ENCODE measurements around the gene MYL6. TPM values are rescaled to one million over a fixed set of nuclear protein-coding genes. Genes with fewer than 3 reads are reported as not detected.

MYL6 gene
- total RNA-seq, 4 donors from 2014 or later: 1,103 to 4,858 (median 2,577) TPM

DNA sequence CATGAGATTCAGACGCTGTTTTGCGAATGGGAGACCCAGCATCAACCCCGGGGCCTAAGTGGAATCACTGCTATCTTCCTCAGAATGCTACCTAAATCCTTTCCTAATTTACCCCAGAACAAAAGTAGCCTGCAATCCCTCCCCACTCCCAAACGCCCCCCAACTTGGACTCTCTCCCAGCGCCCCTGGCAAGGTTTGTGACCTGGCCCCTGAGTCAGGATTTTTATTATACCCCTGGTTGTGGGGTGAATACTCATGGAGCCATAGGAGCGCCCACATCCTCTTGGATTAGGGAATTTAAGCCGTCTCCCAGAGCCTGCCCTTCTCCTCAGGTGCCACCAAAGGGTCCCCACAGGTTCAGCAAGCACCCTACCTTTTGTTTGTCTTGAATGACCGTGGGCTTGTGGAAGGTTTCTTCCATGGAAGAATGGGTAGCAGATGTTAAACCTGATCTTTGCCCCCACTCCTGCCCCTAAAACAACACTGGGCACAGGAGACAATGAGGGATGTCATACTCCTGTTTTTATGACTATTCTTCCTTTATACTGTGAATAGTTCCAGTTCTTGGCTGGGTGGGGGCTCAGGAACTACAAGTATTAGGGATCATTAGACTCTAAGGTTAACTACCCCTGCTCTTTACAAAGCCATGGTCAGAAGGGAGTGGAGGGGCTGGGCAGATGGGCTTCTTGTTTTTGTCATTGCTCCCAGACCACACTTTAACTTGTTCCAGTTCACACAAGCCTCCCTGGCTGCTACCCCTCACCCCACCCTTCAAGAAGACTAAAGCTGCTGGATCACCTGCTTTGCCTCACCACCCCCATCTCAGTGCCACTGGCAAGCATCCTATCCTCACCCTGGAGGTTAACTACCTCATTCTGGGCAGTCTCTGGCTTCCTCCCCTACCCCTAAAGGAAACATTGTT lies 5.1 kb upstream of the MYL6 start:
- H3K27ac ChIP-seq: peak overlapping the region; percentile 90 to 91
- intact Hi-C loops (cut with DNase I; ENCODE audit: low total_unique reads): no loop called here
- H3K4me1 ChIP-seq: peaks cover 6 to 7% of the 10 kb centered on the region in 2 donors
- H3K36me3 ChIP-seq: no peaks in the 10 kb centered on the region
- H3K27me3 ChIP-seq: no peaks in the 10 kb centered on the region
- TF ChIP-seq POLR2A (IDR thresholded peaks at IDR 0.05): no peak
- TF ChIP-seq, protein P1, sequence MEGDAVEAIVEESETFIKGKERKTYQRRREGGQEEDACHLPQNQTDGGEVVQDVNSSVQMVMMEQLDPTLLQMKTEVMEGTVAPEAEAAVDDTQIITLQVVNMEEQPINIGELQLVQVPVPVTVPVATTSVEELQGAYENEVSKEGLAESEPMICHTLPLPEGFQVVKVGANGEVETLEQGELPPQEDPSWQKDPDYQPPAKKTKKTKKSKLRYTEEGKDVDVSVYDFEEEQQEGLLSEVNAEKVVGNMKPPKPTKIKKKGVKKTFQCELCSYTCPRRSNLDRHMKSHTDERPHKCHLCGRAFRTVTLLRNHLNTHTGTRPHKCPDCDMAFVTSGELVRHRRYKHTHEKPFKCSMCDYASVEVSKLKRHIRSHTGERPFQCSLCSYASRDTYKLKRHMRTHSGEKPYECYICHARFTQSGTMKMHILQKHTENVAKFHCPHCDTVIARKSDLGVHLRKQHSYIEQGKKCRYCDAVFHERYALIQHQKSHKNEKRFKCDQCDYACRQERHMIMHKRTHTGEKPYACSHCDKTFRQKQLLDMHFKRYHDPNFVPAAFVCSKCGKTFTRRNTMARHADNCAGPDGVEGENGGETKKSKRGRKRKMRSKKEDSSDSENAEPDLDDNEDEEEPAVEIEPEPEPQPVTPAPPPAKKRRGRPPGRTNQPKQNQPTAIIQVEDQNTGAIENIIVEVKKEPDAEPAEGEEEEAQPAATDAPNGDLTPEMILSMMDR (IDR thresholded peaks at IDR 0.05): no peak
- no peaks in the 10 kb centered on the region for H3K9me3 ChIP-seq
- H3K4me3 ChIP-seq: peak overlapping the region; percentile 59 to 60
- no peak for DNase-seq

DNA sequence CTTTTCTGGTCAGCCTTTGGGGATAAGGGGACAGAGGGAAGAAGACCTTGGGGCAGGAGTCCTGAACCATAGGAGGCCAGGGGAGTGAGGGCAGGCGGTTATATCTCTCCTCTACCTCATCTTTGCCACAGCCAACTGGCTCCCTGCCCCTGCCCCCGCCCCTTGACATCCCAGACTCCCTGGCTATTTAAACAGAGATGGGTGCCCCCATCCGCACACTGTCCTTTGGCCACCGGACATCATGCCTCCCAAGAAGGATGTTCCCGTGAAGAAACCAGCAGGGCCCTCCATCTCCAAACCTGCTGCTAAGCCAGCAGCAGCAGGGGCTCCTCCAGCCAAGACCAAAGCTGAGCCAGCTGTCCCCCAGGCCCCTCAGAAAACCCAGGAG lies 4.5 kb upstream of the MYL6 start:
- Histone ChIP-seq H3K4me1 (peaks cover 6 to 7% of the 10 kb centered on the region in 2 donors), H3K27me3 (no peaks in the 10 kb centered on the region), H3K27ac (peak overlapping the region; percentile 20 to 90), H3K9me3 (no peaks in the 10 kb centered on the region), H3K4me3 (no peak overlapping the region), H3K36me3 (no peaks in the 10 kb centered on the region)
- no peak for DNase-seq
- no peak for TF ChIP-seq POLR2A (IDR thresholded peaks at IDR 0.05)
- TF ChIP-seq, protein P1 (IDR thresholded peaks at IDR 0.05): no peak
- intact Hi-C loops (cut with DNase I; ENCODE audit: low total_unique reads): no loop called here

DNA sequence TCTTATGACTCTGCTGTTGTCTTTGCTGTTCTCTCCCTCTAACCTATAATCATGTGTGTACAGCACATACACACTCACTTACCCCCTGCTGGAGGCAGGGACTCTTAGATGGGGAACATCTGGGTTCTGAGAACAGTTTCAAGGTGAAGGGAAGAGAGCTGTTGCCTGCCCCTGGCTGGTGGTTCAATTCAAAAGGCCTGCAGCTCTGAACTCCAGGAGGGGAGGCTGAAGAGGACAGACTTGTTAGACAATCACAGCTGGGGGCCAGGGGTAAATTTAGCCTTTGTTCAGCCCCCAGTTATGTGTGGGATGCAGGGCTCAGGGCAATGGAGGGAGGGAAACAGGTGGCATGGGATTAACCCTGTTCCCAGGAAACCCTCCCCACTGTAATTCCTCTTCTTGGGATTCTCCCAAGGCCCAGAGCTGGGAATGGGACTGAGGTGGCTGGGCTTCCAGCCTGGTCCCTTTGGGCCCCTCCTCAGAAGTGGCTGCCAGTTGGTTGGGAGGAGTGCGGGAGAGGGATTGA lies 3.9 kb upstream of the MYL6 start:
- TF ChIP-seq, protein P1 (IDR thresholded peaks at IDR 0.05): no peak
- TF ChIP-seq POLR2A (IDR thresholded peaks at IDR 0.05): no peak
- H3K27ac ChIP-seq: no peak overlapping the region
- DNase-seq: no peak
- H3K9me3 ChIP-seq: no peaks in the 10 kb centered on the region
- peaks cover 6 to 7% of the 10 kb centered on the region in 2 donors for H3K4me1 ChIP-seq
- H3K4me3 ChIP-seq: no peak overlapping the region
- H3K27me3 ChIP-seq: no peaks in the 10 kb centered on the region
- intact Hi-C loops (cut with DNase I; ENCODE audit: low total_unique reads): no loop called here
- no peaks in the 10 kb centered on the region for H3K36me3 ChIP-seq

DNA sequence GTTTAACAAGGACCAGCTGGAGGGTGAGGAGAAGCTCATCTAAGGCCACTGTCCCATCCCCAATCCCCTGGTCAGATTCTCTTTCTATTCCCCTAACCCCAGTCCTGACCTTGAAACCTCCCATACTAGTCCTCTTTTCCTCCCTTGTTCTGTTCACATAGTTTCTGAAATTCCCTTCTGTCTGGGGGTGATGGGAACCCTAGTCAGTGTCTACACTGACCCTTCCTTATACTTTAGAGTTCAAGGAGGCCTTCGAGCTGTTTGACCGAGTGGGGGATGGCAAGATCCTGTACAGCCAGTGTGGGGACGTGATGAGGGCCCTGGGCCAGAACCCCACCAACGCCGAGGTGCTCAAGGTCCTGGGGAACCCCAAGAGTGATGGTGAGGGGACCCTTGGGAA lies 3.3 kb upstream of the MYL6 start:
- no peaks in the 10 kb centered on the region for H3K36me3 ChIP-seq
- intact Hi-C loops (cut with DNase I; ENCODE audit: low total_unique reads): no loop called here

More for the DNA sequence above, 3.3 kb upstream of the MYL6 start:
- no peak overlapping the region for H3K4me3 ChIP-seq
- no peak for TF ChIP-seq POLR2A (IDR thresholded peaks at IDR 0.05)
- TF ChIP-seq, protein P1 (IDR thresholded peaks at IDR 0.05): no peak
- H3K9me3 ChIP-seq: no peaks in the 10 kb centered on the region
- no peak overlapping the region for H3K27ac ChIP-seq
- no peaks in the 10 kb centered on the region for H3K27me3 ChIP-seq
- no peak for DNase-seq
- H3K4me1 ChIP-seq: peaks cover 6 to 7% of the 10 kb centered on the region in 2 donors

Data from uterus (tissue), 4 donors.